IPS-15b (cell line): Measurements from ENCODE around the gene PACRG.

Source experiments
- H3K27me3 ChIP-seq: one replicate; pipeline ENCODE4 v1.6.1; 2013; ENCODE audit warnings: low read length; ENCODE audit not compliant: control insufficient read depth, insufficient read depth
- H3K36me3 ChIP-seq: one replicate; pipeline ENCODE4 v1.6.1; 2013; ENCODE audit warnings: low read length; ENCODE audit not compliant: control insufficient read depth, insufficient read depth
- H3K4me1 ChIP-seq: one replicate; pipeline ENCODE4 v1.6.1; 2013; ENCODE audit warnings: mild to moderate bottlenecking, low read length; ENCODE audit not compliant: control insufficient read depth, insufficient read depth
- H3K4me3 ChIP-seq: one replicate; pipeline ENCODE4 v1.5.1; 2013; ENCODE audit warnings: low read depth, low read length
- H3K9ac ChIP-seq: one replicate; pipeline ENCODE4 v1.6.1; 2013; ENCODE audit warnings: low read depth, mild to moderate bottlenecking, low read length
- H3K9me3 ChIP-seq: one replicate; pipeline ENCODE4 v1.6.1; 2013; ENCODE audit warnings: mild to moderate bottlenecking, low read length; ENCODE audit not compliant: control insufficient read depth, insufficient read depth

PACRG gene

DNA sequence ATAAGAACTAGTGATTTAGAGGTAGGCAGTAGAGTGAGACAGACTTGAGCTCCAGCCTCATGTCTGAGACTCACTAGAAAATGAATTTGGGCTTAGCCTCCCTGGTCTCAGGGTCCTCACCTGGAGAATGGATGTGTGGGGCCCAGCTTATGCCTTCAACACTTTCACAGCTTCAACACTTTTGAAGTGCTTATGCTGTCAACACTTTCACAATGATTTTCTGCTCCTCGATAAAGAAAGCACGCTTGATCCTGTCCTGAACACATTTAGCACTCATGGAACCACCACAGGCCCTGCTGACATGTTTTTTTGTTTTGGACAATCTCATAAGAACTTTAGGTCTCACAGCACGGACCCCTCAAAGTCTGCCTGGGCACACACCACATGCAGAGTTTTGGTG, 229.3 kb downstream of the PACRG start:
- no peaks in the 10 kb centered on the region for H3K27me3 ChIP-seq
- H3K4me1 ChIP-seq, result no peaks in the 10 kb centered on the region
- no peak overlapping the region for H3K4me3 ChIP-seq
- no peaks in the 10 kb centered on the region for H3K9me3 ChIP-seq
- H3K36me3 ChIP-seq, result no peaks in the 10 kb centered on the region
- H3K9ac ChIP-seq, result no peak overlapping the region

DNA sequence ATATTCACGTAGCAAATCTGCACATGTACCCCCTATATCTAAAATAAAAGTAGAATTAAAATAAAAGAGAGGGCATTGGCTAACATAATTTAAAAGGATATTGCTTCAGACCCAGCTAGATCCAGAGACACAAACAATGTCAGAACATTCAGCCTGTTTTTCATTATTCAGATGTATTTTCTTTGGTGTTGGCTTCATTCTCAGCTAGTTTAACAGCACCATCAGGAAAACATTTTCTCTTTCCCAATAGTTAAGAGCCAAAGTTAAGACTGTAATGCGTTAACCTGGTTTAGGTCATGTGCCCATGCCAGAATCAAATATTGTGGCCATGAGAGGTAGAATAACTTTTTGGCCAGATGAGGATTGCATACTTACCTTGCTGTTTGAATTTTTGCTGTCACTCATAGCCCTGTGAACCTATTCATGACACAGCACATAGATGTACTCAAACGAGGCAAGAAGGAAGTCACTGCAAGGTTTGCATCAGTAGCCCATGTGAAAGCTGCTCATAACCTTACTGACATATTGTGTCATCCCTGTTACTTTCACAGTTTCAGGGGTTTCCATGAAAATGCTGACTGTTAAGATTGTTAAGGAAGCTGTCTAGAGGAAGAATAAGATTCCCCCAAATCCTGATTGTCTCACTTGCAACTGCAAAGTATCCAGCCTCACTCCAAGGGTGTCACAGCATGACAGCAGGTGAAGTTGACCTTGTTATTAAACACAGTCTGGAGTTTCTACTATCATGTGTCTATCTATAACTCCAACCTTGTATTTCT, 233.1 kb downstream of the PACRG start:
- Histone ChIP-seq H3K9ac (no peak overlapping the region), H3K4me3 (no peak overlapping the region), H3K27me3 (no peaks in the 10 kb centered on the region), H3K36me3 (no peaks in the 10 kb centered on the region), H3K4me1 (no peaks in the 10 kb centered on the region), H3K9me3 (no peaks in the 10 kb centered on the region)

DNA sequence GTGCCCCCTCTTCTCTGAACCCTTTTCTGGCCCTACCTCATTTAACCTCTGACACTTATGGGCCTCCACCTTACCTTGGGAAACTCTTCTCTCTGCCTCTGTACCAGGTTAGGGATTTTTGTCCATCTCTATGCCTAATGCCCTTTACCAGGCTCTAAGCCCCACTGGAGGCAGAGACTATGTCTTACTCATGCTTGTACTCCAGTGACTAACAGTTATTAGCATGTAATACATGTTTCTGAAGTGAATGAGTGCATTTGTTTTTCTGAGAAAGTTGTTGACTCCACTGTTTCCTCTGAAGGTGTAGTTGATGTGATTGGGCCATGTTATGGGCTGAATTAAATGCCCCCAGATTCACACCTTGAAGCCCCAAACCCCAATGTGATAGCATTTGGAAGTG, 234.3 kb downstream of the PACRG start:
- Histone ChIP-seq H3K4me1 (no peaks in the 10 kb centered on the region), H3K9ac (no peak overlapping the region), H3K27me3 (no peaks in the 10 kb centered on the region), H3K36me3 (no peaks in the 10 kb centered on the region), H3K9me3 (no peaks in the 10 kb centered on the region), H3K4me3 (no peak overlapping the region)

DNA sequence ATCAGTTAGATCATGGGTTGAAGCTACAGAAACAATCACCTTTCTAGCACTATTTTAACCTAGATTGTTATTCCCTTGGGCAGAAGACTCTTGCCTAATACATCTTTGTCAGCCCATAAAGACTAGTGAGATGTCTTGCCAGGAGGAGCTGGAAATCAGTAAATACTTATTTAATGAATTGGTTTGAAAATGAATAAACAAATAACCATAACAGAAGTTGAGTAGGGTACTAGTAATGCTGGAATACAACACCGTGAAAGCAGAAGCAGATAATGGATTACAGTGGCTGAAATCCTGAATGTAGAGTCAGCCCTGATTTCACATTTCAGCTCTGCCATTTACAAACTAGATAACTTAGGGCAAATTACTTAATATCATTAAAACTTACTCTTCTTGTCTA, 236.1 kb downstream of the PACRG start:
- H3K9me3 ChIP-seq, result no peaks in the 10 kb centered on the region
- H3K27me3 ChIP-seq, result no peaks in the 10 kb centered on the region
- H3K4me3 ChIP-seq, result no peak overlapping the region
- no peak overlapping the region for H3K9ac ChIP-seq
- H3K36me3 ChIP-seq, result no peaks in the 10 kb centered on the region
- H3K4me1 ChIP-seq, result no peaks in the 10 kb centered on the region

DNA sequence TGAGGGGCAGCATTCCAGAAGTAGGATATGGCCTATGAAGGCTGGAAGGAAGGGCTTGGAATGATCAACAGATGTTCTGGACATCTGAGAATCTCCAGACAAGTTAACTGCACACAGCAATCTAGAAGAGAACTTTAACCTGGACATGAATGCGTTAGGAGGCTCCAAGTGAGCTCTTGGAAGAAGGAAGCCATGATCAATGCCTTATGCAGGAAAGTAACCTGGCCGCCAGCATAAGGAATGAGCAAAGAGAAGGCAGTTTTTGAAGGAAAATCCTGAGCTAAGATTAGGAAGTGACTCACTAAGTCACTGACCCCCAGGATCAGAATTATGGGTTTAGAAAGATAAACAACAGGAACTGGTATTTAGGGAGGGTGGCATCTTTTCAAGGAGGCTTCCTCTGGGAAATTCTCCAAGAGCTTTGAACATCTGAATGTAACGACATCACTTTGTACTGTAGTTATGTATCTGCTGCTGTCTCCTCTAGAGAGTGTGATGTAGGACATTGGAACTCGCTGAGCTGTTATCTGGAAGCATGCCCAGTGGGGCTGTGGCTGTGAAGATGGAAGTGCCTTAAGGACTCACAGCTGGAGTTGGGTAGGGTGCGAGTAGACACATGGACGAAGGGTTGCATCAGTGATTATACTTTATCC, 236.8 kb downstream of the PACRG start:
- no peak overlapping the region for H3K9ac ChIP-seq
- no peaks in the 10 kb centered on the region for H3K9me3 ChIP-seq
- H3K36me3 ChIP-seq, result no peaks in the 10 kb centered on the region
- H3K4me1 ChIP-seq, result no peaks in the 10 kb centered on the region
- no peaks in the 10 kb centered on the region for H3K27me3 ChIP-seq
- no peak overlapping the region for H3K4me3 ChIP-seq

DNA sequence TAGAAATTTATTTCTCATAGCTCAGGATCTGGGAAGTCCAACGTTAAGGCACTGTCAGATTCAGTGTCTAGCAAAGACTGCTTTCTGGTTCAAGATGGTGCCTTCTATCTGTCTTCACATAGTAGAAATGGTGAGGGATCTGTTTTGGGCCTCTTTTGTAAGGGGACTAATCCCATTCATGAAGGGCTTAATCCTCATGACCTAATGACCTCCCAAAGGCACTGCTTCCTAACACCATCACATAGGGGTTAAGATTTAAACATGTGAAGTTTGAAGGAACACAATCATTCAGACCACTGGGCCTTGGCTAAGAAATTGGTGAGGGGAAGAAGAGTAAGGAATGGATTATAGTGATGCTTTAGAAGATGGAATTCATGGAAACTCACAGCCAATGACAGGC, 237.6 kb downstream of the PACRG start:
- H3K9ac ChIP-seq, result no peak overlapping the region
- H3K9me3 ChIP-seq, result no peaks in the 10 kb centered on the region
- no peak overlapping the region for H3K4me3 ChIP-seq
- H3K4me1 ChIP-seq, result no peaks in the 10 kb centered on the region
- no peaks in the 10 kb centered on the region for H3K36me3 ChIP-seq
- no peaks in the 10 kb centered on the region for H3K27me3 ChIP-seq

DNA sequence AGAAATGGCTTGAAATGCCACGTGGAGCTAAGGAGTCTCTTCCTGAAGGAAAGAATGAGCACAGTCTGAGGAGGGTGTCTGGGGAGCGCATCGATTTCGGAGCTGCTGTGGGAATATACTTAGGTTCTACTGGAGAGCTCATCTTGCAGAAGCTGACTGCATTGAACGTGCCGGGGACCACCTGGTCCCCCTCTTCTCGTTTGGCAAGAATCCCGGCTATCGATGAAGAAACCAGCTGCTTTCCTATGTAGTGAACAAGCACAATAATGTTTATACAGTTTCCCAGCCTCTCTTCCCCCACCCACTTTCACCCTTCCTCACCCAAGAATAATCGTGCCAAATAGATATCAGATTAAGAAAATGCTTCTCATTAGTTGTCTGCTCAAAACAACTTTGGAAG, 242.5 kb downstream of the PACRG start:
- H3K27me3 ChIP-seq, result no peaks in the 10 kb centered on the region
- H3K9me3 ChIP-seq, result no peaks in the 10 kb centered on the region
- H3K4me3 ChIP-seq, result no peak overlapping the region
- H3K36me3 ChIP-seq, result no peaks in the 10 kb centered on the region
- H3K4me1 ChIP-seq, result no peaks in the 10 kb centered on the region
- H3K9ac ChIP-seq, result no peak overlapping the region

DNA sequence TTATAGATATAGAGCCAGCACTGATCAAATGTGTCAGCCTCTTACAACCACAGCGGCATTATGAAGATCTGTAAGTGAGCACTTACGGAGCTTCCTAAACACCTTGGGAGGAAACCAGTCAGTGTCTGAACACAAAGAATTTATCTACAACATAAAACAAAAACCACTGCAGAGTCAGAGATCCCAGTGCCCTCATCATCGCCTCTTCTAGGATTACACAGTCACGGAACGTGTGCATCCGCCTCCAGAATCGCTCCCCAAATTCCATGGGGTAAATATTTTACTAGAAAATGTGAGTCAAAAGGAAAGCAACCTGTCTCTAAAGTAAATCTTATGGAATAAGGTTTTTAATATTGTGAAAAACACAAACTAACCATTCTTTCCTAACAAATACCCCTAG, 243.6 kb downstream of the PACRG start:
- H3K36me3 ChIP-seq, result no peaks in the 10 kb centered on the region
- H3K9me3 ChIP-seq, result no peaks in the 10 kb centered on the region
- no peak overlapping the region for H3K9ac ChIP-seq
- no peaks in the 10 kb centered on the region for H3K4me1 ChIP-seq
- no peak overlapping the region for H3K4me3 ChIP-seq
- H3K27me3 ChIP-seq, result no peaks in the 10 kb centered on the region

DNA sequence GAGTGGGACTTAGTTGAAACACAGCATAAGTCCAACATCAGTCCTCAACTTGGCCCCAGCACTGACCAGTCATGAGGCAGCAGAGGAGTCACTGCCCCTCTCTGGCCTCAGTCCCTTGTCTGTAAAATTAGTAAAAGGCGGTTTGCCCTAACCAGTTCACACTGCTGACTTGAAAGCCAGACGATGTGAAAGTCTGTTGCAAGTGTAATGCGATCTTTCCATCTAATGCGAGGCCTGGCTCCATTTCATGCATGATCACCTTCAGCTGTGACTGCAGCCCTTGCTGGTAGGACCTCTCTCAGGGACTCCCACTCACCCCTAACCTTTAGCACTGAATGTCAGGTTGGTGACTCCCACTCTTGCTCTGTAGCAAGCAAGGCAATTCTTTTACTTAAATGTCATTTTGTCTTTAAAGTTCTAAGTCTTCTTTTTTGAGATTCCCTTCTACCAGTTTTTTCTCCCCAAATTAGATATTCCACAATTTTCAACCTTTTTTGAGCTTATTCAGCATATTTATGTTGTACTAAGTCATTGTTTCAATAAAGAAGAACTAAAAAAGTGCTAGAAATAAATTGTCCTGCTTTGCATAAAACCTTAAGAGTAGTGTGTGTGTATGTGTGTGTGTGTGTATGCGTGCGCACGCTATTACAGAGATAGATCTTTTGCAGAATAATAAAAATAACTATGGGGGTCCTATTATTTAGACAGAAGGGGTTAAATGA, 245.5 kb downstream of the PACRG start:
- Histone ChIP-seq H3K36me3 (no peaks in the 10 kb centered on the region), H3K27me3 (no peaks in the 10 kb centered on the region), H3K9ac (no peak overlapping the region), H3K4me1 (no peaks in the 10 kb centered on the region), H3K9me3 (no peaks in the 10 kb centered on the region), H3K4me3 (no peak overlapping the region)

DNA sequence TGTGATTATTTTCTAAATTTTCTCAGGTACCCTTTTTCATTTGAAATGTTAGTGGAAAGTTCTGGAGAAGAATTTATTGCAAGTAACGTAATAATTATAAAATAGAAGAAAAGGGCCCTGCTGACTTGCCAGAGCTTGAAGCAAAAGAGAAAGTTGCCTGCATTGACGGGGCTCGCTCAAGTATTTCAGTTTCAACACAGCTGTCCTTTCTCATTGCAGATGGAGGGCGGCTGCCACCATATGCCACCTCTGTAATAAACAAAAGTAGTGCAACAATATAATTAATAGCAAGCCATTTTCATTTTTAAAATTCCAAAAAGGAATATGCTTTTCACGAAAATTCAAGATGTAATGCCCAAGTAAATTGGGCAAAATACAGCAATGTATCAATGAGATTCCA, 246.2 kb downstream of the PACRG start:
- no peaks in the 10 kb centered on the region for H3K9me3 ChIP-seq
- no peak overlapping the region for H3K4me3 ChIP-seq
- H3K27me3 ChIP-seq, result no peaks in the 10 kb centered on the region

DNA sequence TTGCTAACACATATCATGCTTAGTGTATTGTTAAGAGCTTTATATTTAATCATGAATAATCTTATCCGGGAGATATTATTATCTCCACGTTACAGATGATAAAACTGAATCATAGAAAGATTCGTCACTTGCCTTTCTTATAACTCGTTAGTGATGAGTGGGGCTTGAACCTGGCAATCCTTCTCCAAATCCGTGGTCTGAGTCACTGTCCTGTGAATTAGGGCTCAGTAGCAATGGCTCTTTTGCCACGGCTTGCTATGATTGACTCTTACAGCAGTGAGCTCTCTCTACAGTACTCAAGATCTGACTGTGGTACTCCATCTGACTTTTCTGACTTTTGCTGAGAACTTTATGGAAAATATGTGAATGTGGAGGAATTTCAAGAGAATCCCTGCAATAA, 246.9 kb downstream of the PACRG start:
- H3K4me1 ChIP-seq, result no peaks in the 10 kb centered on the region
- no peak overlapping the region for H3K9ac ChIP-seq
- H3K36me3 ChIP-seq, result no peaks in the 10 kb centered on the region
- H3K27me3 ChIP-seq, result no peaks in the 10 kb centered on the region
- H3K9me3 ChIP-seq, result no peaks in the 10 kb centered on the region
- no peak overlapping the region for H3K4me3 ChIP-seq

More for the DNA sequence above, 246.2 kb downstream of the PACRG start:
- H3K9ac ChIP-seq, result no peak overlapping the region
- H3K4me1 ChIP-seq, result no peaks in the 10 kb centered on the region
- H3K36me3 ChIP-seq, result no peaks in the 10 kb centered on the region

DNA sequence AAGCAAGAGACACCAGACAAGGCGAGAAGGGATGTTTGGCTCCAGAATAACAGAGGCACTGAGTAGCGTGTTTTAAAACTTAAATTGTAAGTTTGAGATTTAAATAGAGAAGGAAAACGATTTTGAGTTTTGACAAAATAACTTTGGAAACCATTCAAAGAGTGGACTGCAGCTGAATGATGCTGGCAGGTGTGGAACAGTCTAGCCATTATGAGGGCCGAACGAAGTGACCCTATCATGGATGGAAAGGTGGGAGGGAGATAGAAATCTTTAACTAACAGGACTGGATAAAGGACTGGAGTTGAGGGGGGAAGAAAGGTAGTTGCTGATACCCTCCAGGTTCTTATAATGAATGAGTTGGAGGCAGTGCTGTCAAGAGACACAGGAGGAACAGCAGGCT, 248.4 kb downstream of the PACRG start:
- Histone ChIP-seq H3K9me3 (no peaks in the 10 kb centered on the region), H3K9ac (no peak overlapping the region), H3K27me3 (no peaks in the 10 kb centered on the region), H3K4me3 (no peak overlapping the region), H3K4me1 (no peaks in the 10 kb centered on the region), H3K36me3 (no peaks in the 10 kb centered on the region)
